ENCODE data around the gene MRPL14. TPM values are rescaled to one million over a fixed set of nuclear protein-coding genes. Genes with fewer than 3 reads are reported as not detected.
A peak's percentile ranks its signal among the peaks of the same experiment; 100 is the strongest.

The MRPL14 gene
- total and polyA plus RNA-seq, 9 of the 15 experiments (the other 6 are each of a cell fraction or from before 2014, with no cell fraction given) = 126 to 424 (median 165) TPM

- no peak overlapping the region for H3K4me3 ChIP-seq
- ATAC-seq = no peak; the same call in 2 of the 3 replicates
- no peaks in the 10 kb centered on the region for H3K27me3 ChIP-seq (ENCODE audit: control insufficient read depth in 2 of 2, insufficient read depth in 2 of 2, low read length in 2 of 2)
- no peak for DNase-seq (ENCODE audit: extremely low read depth in 1 of 4, low spot score in 3 of 4)
- H3K9ac ChIP-seq (ENCODE audit: insufficient read depth in 1 of 2, low read depth in 2 of 2, low read length in 2 of 2) = peak overlapping the region in 1 of 2 experiments; percentile 79; a peak in 1 of 4 replicates
- POLR2A ChIA-PET = interaction anchor here (0.6 to 1.1 kb wide), 5 partner anchors 14 to 333 kb away, joined by 3 to 5 read pairs (median 4); partner anchors contain the start of gene HSP90AB1
- intact Hi-C loops (cut with micrococcal nuclease) (no loop called here), in situ Hi-C loops (cut with MboI) (no loop called here)
- H4K20me1 ChIP-seq (replicated peaks; ENCODE audit: control insufficient read depth, insufficient read depth, low read length) = 0 out of 2 replicates have a peak, but pooled peaks cover 3% of the 10 kb centered on the region
- peaks cover 3 to 23% of the 10 kb centered on the region in 2 experiments; a peak in 3 of 5 replicates for H3K4me1 ChIP-seq (replicated peaks in 1 of 2; ENCODE audit: control insufficient read depth in 2 of 2, insufficient read depth in 2 of 2, low read length in 2 of 2)
- H3K36me3 ChIP-seq (ENCODE audit: control insufficient read depth, insufficient read depth, low read length) = peaks cover 22% of the 10 kb centered on the region; the same call in 1 of the 3 replicates
- H3K27ac ChIP-seq (ENCODE audit: extremely low read depth, low read depth, low read length) = no peak overlapping the region
- 59% methylated on average over 11 of the region's 11 CpGs for WGBS (ENCODE audit: insufficient coverage, low coverage, missing lambda C conversion rate)
- no peaks in the 10 kb centered on the region for H3K79me2 ChIP-seq (ENCODE audit: control insufficient read depth, insufficient read depth, low read length)
- H3K9me3 ChIP-seq (replicated peaks; ENCODE audit: control insufficient read depth, insufficient read depth, low read depth, low read length) = no peaks in the 10 kb centered on the region
- no TSS peak for BruUV-seq (replicated peaks)
- FAIRE-seq = no peak
- no peak overlapping the region for H2AFZ ChIP-seq (ENCODE audit: low read depth, low read length)
- H3K9me1 ChIP-seq (ENCODE audit: control insufficient read depth, insufficient read depth, low read length) = no peaks in the 10 kb centered on the region
- no peak overlapping the region for H3K4me2 ChIP-seq (ENCODE audit: insufficient read depth, low read length)
- CTCF ChIA-PET (ENCODE audit: low intra/inter-chr PET ratio) = no interaction called here
- TF ChIP-seq GTF2E2 (tag; IDR thresholded peaks at IDR 0.05) (no peak), E2F4 (CRISPR knock-in tag; IDR thresholded peaks at IDR 0.05; ENCODE audit: low read depth) (no peak), ZBTB33 (CRISPR knock-in tag; IDR thresholded peaks at IDR 0.05) (peak; percentile 79; the same call in 1 of the 2 replicates), RBM22 (IDR thresholded peaks at IDR 0.05; ENCODE audit: low read depth, low read length, poor library complexity, severe bottlenecking) (no peak), SPI1 (IDR thresholded peaks at IDR 0.05; ENCODE audit: borderline replicate concordance, low read depth, low read length) (peak; percentile 85), EZH2 (IDR thresholded peaks at IDR 0.05; ENCODE audit: borderline replicate concordance, low read depth, low read length) (no peak), STAG1 (CRISPR knock-in tag; IDR thresholded peaks at IDR 0.05; ENCODE audit: borderline replicate concordance) (peak; percentile 22; the same call in 1 of the 2 replicates), TARDBP (IDR thresholded peaks at IDR 0.05) (no peak), ZBTB5 (IDR thresholded peaks at IDR 0.05) (no peak), ZNF184 (CRISPR knock-in tag; IDR thresholded peaks at IDR 0.05) (no peak), ZBTB34 (CRISPR knock-in tag; IDR thresholded peaks at IDR 0.05) (no peak), ZBTB26 (CRISPR knock-in tag; IDR thresholded peaks at IDR 0.05) (no peak)
Measured at GRCh38 chr6:44157152-44157521, 29.9 kb upstream of the MRPL14 start.

Measured in K562 (cell line).